ENCODE results near the gene TEPSIN. TPM values are rescaled to one million over a fixed set of nuclear protein-coding genes. Genes with fewer than 3 reads are reported as not detected.
"Not testable (repeated sequence)": the region's sequence is repeated elsewhere in the genome, so short reads cannot be mapped to it uniquely, and the experiment has no call there.

TEPSIN gene
- total RNA-seq, 1 donor from 2014 or later = 9.0 TPM

DNA sequence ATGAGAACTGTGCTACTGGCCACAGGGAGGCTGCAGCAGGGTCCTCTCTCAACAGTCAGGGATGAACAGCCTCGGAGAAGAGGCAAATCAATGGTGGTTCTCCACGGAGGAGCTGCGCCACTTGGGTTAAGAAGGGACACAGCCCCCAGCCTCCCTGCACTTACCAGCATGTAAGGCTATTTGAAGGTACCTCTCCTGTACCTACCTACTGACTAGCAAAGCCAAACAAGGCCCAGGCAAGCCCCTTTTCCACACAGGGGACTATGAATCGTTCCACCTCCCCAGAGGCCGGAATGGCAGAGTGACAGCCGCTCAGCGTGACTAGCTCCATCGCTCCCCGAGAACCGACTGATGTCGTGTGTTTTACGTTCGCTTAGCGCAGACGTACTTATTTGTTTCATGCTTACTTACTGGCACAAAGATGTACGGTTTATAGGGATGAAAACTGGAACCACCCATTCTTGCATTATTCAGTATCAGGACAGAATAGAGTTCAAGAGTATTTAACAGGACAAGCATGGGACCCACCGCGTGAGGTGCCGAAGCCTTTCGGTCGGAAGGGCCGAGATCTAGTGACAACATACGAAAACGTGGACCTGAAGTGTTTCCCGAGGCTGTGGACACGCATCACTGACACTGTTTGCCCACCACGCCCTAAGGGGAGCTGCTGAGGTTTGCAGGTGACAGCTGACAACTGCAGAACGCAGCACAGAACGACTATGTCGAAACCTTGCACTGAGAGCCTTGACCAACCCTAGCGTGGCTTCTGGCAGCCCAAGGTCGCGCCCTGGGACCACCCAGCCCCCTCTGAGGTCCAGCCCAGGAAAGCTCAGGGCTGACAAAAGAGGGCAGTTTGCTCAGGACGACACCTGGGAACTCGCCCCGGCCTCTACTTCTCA is 1.0 kb downstream of the TEPSIN start:
- no peak for DNase-seq (ENCODE audit: low read depth, low spot score)

DNA sequence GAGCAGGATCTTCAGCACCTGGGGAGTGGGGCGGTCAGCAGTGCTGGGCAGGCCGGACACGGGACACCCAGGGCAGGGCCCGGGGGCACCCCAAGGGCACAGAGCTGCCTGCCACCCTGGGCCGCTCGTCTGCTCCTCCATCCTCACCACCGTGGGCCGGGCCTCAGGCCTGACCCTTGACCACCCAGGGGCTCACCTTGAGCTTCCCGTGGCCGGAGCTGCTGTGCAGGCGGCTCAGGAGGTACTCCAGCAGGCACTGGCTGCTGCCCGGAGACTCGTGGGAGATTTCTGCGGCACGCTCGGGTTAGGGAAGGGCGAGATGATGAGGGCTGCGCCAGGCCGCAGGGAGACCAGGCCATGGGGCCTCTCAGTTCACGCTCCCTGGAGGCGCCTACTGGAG is 2.1 kb downstream of the TEPSIN start:
- DNase-seq (ENCODE audit: low read depth, low spot score) = no peak

DNA sequence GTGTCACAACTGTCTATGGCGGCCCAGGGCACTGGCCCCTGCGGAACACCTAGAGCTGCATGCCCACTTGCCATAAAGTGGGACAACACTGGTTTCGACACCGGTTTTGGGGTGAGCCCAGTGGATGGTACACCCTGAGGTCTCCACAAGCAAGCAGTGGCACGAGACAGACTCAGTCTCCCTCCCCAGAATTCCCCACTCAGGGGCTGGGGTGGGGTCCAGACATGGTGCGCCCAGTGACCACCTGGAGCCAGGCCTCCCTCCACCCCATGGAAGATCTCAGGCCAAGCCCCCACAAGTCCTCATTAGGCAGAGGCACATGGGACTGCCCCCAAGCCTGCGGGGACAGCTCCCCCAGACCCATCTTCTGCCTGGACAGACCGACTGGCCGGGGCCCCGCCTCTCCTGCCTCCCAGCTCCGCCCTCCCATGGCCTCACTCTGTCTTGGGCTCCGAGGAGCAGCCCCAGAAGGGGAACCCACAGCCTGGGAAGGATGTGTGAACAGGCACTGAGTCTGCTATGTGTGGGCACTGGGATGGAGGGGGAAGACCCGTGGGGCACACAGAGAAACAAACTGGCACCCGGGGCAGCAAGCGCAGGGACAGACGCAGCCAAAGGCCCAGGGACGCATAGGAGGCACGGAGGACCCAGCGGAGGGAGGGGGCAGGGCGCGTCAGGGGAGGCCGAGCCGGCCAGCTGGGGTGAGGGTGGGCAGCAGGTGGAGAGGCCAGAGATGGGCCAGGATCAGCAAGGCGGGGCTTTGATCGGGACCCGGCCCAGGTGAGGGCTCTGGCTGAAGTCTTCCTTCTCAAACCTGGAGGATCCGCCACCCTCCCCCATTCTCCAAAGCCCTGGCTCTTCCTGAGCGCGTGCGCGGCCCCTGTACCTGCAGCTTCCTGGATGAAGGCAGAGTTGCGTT is 2.8 kb downstream of the TEPSIN start:
- DNase-seq (ENCODE audit: low read depth, low spot score) = no peak

DNA sequence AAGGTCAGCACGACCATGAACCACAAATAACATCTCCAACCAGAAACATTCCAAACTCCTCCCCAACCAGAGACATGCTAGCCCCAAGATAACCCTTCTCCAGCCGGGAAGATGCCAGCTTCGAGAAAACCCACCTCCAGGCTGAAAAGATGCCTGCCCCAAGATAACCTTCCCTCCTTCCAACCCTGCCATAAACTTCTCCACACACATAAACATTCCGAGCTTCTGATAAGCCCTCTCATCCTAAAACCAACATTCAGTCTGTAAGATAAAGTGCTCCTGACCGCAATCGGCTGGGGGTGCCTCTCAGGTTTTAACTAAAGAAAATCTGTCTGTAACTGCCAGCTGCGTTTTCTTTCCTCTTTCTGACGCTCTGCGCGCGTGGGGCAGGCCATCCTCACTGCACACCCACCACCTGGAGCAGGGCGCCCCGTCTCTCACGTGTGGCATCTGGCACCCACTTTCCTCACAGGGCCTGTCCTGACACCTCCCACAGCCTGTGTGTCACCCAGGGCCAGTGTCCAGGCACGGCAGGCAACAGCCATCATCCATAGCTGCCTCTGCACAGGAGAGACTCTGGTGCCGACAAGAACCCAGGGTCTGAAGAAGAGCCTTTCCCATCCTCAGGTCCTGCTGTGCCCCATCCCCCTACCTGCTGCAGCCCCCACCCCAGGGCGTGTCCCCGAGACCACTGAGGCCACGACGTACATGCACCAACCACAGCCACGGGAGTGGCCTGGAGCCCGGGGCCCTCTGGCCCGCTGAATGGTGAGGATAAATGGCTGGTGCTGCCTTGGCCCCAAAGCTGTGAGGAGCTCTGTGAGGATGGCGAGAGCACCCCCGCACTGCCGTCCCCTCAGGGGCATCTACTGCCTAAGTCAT is 3.7 kb downstream of the TEPSIN start:
- no peak for DNase-seq (ENCODE audit: low read depth, low spot score)

DNA sequence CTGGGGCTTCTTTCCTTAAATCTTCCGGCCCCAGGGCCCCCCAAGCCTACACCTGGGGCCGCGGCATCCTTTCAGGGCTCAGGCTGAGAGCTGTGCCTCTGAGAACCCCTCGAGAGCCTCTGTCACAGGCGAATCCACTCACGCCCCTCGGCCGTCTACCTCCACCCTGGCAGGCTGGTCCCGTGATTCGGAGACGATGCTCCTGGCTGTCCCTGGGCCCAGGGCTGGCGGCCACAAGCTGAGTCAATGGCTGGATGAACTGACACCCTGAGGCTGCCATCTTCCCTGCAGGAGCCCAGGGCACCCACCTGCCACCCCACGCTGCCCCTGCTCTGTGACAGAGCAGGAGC is 4.4 kb downstream of the TEPSIN start:
- no peak for DNase-seq (ENCODE audit: low read depth, low spot score)

DNA sequence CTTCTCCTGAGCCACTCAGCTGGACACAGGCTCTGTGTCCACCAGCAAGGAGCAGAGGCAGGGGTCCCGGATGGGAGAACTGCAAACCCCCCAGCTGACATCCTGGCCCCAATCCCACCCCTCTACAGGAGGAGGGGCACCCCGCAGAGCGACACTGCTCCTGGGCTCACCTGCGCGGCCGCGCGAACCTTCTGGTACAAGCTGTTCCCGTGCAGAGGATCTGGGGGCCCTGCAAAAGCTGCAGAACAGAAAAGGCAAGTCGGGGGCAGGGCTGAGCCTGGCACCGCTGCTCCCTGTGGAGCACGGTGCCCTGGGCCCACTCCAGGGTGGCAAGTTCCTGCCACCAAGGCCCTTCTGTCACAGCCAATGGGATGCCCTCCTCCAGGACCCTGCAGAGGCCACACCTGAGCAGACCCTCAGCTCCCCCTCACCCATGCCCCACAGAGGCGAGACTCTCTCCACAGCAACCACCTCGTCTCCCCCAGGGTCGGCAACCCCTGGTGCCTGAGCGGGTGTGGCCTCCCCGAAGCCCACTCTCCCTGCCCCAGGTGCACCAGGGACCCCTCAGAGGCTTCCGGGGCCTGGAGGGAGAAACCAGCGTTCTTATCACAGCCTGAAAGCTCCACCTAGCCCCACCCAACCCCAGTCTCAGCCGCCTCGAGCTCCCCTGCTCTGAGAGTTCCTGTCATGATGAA is 4.9 kb downstream of the TEPSIN start:
- no peak for DNase-seq (ENCODE audit: low read depth, low spot score)

DNA sequence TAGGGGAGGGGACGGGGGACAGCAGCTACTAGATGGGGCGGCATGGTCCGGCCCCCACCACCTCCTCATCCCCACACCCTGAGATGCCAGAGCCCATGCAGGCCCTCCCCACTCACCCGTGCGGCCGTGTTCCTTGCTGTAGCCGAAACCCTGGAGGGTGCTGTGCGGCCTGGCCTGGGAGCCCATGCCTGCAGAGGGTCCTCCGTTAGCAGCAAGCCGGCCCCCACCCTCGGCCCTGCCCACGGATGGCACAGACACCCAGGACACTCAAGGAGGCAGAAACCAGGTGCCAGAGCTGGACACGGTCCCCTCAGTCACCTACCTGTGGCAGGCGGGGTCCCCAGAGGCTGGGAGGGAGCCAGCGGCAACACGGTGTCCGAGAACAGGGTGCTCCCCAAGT is 5.5 kb downstream of the TEPSIN start:
- no peak for DNase-seq (ENCODE audit: low read depth, low spot score)

DNA sequence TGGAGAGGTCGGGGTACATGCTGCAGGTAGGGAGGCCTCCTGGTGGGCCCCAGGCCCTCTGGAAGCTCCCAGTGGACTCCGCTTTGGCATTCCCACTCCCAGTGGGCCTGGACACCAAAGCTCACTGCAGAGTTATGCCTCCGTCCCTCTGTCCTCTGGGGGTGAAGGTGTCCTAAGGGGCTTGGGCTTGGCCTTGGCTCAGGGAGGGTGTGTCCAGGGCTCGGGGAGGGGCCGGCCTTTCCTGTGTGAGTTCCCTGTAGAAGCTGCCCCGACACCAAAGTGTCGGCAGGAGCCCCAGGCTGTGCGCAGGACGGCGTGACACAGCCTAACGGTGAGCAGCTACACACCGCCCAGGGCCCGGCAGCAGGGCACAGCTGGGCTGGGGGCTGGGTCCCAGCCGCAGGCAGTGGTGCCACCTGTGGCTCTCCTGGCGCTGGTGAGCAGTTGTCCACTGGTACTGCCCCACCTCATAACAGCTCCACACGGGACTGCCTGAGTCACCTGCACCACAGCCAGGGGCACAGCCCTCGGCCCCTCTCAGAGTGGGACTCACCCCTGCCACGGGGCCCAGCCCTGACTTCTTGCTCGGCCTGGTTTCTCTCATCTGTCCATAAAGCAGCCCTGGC is 6.1 kb downstream of the TEPSIN start:
- no peak for DNase-seq (ENCODE audit: low read depth, low spot score)

DNA sequence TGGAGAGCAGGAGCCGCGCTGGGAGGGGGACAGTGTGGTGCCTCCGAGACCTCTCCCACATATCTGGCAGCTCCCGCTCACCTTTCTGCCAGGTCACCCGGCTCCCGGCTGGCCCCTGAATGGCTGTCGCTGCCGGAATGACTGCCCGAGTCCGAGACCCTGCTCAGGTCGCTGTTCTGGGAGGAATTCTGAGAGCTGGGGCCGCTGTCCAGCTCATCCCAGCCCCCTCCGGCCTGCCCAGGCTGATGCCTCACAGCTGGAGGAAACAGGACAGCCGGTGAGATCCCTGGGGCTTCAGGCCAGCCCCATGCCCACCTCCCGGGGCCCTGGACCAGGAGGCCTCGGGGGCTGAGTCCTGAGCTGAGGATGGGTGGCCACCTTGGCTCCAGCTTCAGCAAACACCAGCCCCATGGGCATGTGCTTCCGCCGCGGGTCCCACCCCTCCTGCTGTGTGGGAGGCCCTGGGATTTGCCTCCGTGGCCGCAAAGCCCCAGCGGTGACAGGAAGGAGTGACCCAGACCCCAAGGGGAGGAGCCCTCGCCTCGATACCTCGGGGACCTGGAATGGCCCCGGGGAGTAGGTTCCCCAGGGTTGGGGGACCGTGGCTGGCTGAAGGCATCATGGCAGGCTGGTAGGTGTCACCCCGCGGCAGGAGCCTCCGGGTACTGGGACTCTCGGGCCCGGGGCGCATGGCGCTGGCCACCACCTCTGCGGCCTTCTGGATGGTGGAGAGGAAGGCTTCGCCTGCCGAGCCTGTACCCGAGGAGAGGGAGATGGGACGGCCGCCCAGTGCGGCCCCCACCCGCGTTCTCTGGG is 6.9 kb downstream of the TEPSIN start:
- no peak for DNase-seq (ENCODE audit: low read depth, low spot score)

DNA sequence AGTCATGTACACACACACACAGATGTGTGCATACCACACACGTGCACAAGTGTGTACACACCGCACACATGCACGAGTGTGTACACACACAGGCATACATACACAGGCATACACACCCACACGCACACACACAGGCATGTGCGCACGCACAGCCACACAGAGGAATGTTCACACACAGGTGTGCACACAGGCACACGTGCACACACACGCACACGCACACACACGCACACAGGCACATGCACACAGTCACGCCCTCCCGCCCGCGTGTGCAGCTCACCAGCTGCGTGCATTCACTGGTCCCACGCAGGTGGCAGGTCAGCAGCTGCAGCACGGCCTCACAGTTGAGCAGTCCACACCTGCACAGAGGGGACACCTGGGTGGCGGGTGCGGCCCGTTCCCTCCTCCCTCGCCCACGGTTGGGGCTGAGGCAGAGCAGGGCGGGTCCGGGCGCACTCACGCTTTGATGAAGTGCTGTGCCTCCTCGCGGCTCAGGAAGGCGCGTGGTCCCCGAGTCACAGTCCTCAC is 7.7 kb downstream of the TEPSIN start:
- DNase-seq (ENCODE audit: low read depth, low spot score) = no peak

DNA sequence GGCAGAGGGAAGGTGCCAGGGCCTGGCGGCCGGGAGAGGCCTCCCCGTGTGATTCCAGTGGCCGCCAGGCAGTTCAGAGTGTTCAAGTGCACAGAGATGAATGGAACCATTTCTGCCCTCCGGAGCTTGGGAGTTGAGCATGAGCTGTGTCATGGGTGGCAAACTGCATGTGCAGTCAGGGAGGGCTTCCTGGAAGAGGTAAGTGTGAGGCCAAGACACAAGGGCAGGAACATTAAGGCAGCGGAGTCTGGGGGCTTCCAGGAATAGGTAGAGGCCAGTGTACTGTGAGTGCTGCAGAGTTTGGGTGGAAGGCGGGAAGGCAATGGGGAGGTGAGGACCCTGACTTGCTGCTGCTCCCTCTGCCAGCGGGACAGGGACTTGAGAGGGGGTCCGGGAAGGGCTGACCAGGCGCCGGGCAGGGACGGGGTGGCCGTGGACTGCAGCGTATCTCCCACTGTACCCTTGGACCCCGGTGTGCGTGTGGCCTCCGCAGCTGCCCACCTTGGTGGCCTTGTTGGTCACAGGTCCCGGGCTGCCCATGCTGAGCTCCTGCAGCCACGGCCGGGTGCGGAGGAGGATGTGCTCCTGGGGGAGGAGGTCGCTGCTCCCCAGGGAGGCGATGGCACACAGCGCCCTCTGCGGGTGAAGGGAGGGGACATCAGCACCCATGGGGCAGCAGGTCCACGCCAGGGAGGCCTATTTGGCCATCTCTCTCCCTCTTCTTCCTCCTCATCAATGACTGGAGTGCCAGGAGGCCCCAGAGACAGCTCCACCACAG is 8.6 kb downstream of the TEPSIN start:
- DNase-seq (ENCODE audit: low read depth, low spot score) = no peak

DNA sequence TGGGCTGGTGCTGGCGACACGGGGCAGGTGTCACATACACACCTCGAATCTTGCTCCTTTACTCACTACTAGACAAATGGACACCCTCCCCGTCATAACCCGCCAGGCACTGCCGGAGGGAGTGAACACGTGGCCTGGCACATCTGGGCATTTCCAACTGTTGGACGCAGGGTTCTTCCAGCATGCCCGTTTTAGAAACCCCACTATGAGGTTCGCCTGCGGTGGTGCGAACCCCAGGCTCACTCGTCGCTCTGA is 9.3 kb downstream of the TEPSIN start:
- no peak for DNase-seq (ENCODE audit: low read depth, low spot score)

DNA sequence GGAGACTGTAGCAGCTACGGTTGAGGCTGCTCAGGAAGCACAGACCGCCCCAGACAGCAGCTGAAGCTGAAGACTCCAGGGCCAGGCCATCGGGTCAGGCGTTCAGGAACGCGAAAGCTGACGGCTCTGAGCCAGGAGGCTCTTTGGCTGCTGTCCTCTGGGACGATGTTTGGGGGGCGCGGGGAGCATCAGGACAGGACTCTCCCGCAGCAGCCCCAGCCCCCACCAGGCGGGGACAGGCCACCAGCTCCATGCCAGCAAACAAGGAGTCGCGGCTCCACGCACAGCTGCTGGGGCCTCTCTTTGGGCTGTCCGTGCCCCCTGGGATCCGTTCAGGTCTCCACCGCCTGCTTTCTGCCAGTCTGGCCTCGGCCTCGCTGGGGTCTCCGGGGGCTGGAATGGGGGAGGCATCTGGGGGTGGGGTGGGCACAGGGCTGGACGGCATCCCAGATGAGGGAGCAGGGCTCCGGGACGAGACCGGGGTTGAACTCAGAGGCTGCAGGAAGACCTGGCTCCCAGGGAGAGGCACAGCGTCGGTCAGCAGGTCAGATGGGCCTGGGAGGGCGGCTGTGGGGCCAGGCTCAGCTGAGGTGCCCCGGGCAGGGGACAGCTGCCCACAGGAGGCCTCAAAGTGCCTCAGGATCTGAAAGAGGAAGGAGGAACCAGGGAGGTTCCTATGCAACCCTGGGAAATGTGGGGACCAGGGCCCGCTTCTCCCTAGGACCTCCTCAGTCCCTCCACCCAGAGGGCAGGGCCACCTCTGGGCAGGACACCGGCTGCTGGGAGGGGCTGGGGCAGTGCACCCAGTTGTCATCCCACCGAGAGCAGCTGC is 9.8 kb downstream of the TEPSIN start:
- DNase-seq (ENCODE audit: low read depth, low spot score) = no peak

DNA sequence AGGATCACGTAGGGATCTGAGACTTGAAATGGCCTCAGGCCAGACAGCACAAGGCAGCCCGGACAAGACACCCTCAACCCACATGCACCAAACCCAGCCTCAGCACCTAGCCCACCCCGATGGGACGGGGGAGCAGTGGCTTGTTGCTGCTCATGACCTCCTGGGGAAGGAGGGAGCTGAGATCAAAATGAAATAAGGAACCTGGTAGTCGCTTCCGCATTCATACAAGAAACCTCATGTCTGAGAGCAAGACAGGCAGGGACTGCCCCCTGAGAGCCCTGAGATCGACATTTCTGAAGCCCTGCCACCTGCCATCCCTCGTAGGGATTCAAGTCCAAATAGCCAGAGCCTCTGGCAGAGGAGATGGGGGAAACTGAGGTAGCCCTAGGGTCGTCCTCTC is 10.4 kb downstream of the TEPSIN start:
- DNase-seq (ENCODE audit: low read depth, low spot score) = no peak

DNA sequence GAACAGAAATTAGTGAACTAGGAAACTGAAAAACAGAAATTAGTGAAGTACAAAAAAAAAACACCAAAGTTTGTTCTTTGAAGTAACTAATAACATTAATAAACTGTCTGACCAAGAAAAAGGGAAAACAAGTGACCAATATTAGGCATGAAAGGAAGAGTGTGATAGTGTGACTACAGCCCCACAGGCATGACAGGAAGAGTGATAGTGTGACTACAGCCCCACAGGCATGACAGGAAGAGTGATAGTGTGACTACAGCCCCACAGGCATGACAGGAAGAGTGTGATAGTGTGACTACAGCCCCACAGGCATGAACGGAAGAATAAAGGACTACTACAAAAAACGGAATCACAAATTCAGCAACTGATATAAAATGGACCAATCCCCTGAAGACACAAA is 11.2 kb downstream of the TEPSIN start:
- DNase-seq (ENCODE audit: low read depth, low spot score) = not testable (repeated sequence)

DNA sequence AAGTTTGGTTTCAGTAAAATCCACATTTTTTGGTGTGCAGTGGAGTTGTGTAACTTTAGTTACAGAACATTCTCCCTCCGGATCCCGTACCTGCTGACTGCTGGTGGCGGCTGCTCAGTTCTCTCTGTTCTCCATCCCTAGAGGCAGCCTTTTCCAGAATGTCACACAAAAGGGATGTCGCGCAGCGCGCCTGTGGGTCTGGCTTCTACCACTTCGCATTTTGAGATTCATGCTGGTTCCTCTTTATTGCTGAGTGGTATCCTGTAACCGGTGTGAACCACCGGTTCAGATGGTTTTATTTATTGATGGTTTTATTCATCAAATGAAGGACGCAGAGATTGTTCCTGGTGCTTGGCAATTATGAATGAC is 15.1 kb downstream of the TEPSIN start:
- no peak for DNase-seq (ENCODE audit: low read depth, low spot score)

DNA sequence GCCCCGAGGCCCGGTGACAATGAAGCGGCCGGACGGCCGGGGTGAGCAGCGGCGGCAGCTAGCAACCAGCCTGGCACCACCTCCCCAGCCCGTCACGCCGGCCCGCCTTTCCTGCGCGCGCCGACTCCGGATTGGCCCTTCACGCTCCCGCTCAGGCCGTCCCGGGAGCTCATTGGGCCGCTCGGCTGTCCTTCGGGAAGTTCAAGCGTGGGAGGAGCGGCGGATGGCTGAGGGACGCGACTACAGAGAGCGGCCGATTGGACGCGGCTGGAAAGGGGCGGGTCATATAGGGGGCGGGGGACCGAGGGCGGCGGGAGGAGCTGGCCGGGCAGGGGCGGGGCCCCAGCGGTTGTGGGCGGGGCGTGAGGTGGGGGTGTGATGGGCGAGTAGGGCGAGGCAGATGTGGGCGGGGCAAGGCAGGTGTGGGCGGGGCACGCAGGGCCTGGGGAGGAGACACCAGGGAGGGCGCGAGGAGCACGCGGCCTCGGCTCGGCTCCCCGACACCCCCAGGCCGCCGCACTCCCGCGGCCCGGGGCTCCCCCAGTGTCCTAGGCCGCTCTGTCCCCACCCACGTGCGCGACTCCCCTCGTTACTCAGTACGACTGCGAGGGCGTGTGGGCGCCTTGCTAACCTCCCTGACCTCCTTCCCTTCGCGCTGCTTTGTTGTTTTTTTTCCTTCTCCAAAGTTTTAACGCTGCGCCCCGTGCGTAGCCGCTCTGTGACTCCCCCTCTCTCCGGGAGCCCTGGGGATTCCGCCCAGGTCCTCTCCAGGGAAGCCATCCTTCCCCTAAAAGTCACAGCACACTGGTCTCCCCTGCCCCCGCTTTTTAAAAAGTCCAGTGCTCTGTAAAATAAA is 15.7 kb downstream of the TEPSIN start, which contains the start of gene CEP131:
CEP131 (minus strand) TSS at position 60 of the 856 bp plus-strand sequence. CDS start 2,909 bp downstream, outside the sequence.
- peak; percentile 92 for DNase-seq (ENCODE audit: low read depth, low spot score)
